RWPE1 (cell line): ENCODE data around the gene DAD1.

Experiments
- CTCF ChIA-PET: fragments of 350-600 bp; sonication (Branson Sonifier 250); formaldehyde crosslinking; extraction: SDS; loops from one replicate; lab custom pipeline; 2021; lab: Yijun Ruan, JAX
- POLR2A ChIA-PET: fragments of 400-600 bp; formaldehyde crosslinking; extraction: SDS; loops from one replicate; lab custom pipeline; 2020; ENCODE audit warnings: antibody characterized with exemption; ENCODE audit not compliant: low non-redundant PET; lab: Yijun Ruan, JAX
- DNase-seq: peaks from one replicate; pipeline ENCODE4 v3.0.0; 2012; ENCODE audit warnings: low spot score
- H3K27ac ChIP-seq: fragments of 450-650 bp; 2 replicates; pipeline ENCODE4 v1.5.1; 2017
- TF ChIP-seq, protein P1 (sequence below): fragments of 450-650 bp; conservative IDR thresholded peaks from 2 replicates; pipeline ENCODE4 v1.5.1; 2017; ENCODE audit warnings: low read depth, mild to moderate bottlenecking

DAD1 gene

DNA sequence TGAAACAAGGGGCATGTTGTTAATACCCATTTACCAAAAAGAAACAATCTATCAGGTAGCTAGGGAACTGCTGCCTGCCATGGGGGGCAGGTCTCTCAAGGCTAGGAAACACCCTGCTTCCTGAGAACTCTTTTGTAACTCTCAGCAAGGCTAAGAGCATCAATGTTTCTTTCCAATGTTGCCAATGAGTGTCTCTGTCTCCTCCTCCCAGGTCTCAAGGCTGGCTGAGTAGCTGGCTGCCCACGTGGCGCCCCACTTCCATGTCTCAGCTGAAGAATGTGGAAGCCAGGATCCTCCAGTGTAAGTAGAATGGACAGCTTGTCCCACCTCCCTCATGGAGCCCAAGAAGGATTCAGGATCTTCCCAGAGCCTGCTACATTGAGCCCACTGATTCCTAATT lies 12.4 kb upstream of the DAD1 start:
- POLR2A ChIA-PET, result no interaction called here
- DNase-seq, result no peak
- CTCF ChIA-PET, result interaction anchor here (1.1 kb wide), 1 partner anchor 30 kb away, joined by 3 read pairs; no protein-coding TSS in a partner anchor
- no peak overlapping the region for H3K27ac ChIP-seq
- TF ChIP-seq, protein P1, sequence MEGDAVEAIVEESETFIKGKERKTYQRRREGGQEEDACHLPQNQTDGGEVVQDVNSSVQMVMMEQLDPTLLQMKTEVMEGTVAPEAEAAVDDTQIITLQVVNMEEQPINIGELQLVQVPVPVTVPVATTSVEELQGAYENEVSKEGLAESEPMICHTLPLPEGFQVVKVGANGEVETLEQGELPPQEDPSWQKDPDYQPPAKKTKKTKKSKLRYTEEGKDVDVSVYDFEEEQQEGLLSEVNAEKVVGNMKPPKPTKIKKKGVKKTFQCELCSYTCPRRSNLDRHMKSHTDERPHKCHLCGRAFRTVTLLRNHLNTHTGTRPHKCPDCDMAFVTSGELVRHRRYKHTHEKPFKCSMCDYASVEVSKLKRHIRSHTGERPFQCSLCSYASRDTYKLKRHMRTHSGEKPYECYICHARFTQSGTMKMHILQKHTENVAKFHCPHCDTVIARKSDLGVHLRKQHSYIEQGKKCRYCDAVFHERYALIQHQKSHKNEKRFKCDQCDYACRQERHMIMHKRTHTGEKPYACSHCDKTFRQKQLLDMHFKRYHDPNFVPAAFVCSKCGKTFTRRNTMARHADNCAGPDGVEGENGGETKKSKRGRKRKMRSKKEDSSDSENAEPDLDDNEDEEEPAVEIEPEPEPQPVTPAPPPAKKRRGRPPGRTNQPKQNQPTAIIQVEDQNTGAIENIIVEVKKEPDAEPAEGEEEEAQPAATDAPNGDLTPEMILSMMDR, result no peak

DNA sequence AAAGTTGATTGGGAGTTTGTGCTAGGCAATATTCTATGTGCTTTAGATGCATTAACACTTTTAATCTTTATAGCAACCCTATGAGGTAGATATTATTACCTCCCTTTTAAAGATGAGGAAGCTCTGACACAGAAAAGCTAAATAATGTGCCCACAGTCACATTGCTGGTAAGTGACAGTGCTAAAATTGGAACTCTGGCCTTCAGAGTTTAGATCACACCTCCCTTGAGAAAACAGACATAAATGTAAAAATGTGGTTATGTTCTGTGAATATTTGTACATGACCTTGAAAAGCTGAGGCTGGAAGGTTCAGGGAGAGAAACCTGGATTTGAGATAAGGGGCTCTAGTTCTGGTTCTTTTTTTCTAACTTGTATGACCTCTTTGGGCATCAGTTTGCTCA lies 11.0 kb upstream of the DAD1 start:
- POLR2A ChIA-PET, result no interaction called here
- H3K27ac ChIP-seq, result no peak overlapping the region
- TF ChIP-seq, protein P1, result no peak
- no peak for DNase-seq
- CTCF ChIA-PET, result interaction anchor here (0.7 to 1.8 kb wide), 2 partner anchors 10 to 580 kb away, joined by 3 to 6 read pairs; partner anchors contain the start of gene DAD1

DNA sequence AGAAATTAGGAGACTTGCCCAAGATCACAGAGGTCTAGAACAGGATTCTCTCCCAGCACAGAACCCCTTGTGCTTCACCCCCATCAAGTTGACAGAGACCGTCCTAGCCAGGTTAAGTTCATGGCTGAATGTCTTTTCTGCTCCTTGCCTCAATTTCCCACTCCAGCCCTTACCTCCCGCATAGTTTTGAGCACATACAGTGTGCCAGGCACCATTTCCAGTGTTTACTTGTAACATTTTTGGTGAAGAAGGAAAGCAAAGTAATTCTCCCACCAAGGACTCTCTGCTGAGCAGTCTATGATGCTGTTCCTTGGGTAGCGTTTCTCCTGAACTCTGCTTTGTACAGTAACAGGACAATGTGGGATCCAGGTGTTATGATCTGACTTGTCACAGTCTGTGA lies 10.3 kb upstream of the DAD1 start:
- TF ChIP-seq, protein P1, result no peak
- ChIA-PET POLR2A (interaction anchor here (0.6 kb wide), 1 partner anchor 41 kb away, joined by 5 read pairs; no protein-coding TSS in a partner anchor), CTCF (interaction anchor here (0.5 to 1.8 kb wide), 8 partner anchors 8 to 581 kb away, joined by 3 to 7 read pairs (median 5); partner anchors contain the start of gene DAD1)
- DNase-seq, result no peak
- H3K27ac ChIP-seq, result peak overlapping the region; percentile 93

DNA sequence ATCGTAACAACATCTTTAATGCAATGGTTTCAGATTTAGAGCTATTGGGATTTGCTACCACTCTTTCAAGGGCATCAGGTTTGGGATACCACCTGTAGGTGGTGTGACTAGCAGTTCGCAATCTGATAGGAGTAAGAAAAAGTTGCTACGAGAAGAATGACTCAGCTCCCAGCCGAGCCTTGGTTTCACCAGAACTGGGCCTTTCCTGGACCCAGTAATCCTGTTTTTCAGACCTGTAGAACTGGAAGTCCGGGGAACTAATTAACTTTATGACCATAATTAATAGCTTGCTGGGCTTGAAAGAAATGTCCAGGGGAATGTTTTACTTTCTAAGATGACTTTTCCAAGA lies 9.8 kb upstream of the DAD1 start:
- peak; percentile 75 for DNase-seq
- peak overlapping the region; percentile 93 for H3K27ac ChIP-seq
- TF ChIP-seq, protein P1, result no peak; the same call in 1 of the 2 replicates

DNA sequence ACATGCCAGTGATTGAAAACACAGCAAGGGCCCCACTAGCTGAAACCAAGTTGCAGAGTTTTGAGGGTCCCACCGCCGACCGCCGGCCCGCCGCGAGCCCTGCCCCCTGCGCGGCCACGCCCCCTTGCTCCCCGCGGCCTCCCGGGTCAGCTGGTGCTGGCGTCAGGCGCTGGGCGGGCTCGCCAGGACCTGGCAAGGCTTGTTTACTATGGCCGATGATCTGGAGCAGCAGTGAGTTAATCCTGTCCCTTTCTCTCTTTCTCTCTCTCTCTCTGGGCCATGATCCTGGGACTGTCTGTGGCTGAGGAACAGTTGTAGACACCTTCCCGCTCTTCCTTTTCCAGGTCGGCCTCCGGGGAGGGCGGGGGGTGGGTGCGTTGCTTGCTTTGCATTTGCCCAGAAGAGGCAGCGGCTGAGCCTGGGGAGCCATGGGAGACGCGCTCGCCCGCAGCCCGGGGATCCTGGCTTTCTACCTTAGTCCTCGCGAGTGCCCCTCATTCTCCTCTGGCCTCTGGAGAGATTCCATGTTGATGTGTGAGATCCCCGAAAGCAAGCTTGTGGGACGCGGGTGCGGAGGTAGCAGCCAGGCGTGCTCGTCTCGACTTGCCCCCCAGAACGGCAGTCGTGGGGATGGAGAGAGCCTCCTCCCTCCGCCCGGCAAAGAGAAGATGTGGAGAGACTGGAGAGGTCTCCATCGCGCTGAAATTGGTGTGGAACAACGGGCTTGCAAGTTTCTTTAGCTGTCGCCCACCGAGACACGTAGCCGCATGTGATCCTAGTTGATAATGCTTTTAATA lies 9.3 kb upstream of the DAD1 start, which contains the start of gene ABHD4:
Gene ABHD4, plus strand, starts transcription at position 202 of the 797 bp plus-strand sequence. Its CDS starts 7 bp downstream, at position 209.
- TF ChIP-seq, protein P1, result no peak
- ChIA-PET POLR2A (interaction anchor here (0.7 to 0.8 kb wide), 2 partner anchors 9 to 49 kb away, joined by 3 to 5 read pairs; partner anchors contain the start of gene DAD1), CTCF (interaction anchor here (0.6 to 1.8 kb wide), 8 partner anchors 9 to 856 kb away, joined by 3 to 7 read pairs (median 5); partner anchors contain the start of gene DAD1)
- peak within 1 kb of the TSS; percentile 93 for H3K27ac ChIP-seq
- DNase-seq, result peak; percentile 65

More for the DNA sequence above, 9.8 kb upstream of the DAD1 start:
- CTCF ChIA-PET, result interaction anchor here (0.5 to 1.8 kb wide), 8 partner anchors 9 to 857 kb away, joined by 3 to 7 read pairs (median 5); partner anchors contain the start of gene DAD1
- POLR2A ChIA-PET, result interaction anchor here (0.6 to 0.8 kb wide), 2 partner anchors 10 to 41 kb away, joined by 5 read pairs; partner anchors contain the start of gene DAD1

DNA sequence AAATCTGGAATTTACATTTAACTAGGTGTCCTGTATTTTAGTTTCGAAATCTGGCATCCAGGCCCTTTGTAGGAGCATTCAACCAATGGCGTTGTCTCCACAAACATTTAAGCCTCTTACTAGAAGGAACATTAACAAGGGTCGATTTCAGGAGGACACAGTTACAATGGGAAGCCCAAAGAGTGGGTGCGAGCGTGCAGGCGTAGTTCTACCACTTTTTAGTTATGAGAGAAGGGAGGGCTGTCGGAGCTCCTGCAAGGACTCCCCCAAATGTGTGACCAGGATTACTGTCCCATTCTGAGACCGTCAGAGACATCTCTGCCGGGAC lies 8.7 kb upstream of the DAD1 start:
- ChIA-PET POLR2A (interaction anchor here (0.7 kb wide), 1 partner anchor 48 kb away, joined by 3 read pairs; no protein-coding TSS in a partner anchor), CTCF (interaction anchor here (0.8 kb wide), 1 partner anchor 55 kb away, joined by 3 read pairs; no protein-coding TSS in a partner anchor)
- no peak for DNase-seq
- H3K27ac ChIP-seq, result peak overlapping the region; percentile 93
- TF ChIP-seq, protein P1, result no peak
